Neuronal stem cell (in vitro differentiated cells): ENCODE data around the gene YBX2.

Source experiments
- DNase-seq: peaks from one replicate; pipeline ENCODE4 v3.0.0-alpha.2; 2013; ENCODE audit warnings: low spot score
- H2AFZ ChIP-seq: one replicate; pipeline ENCODE4 v1.6.1; 2013; ENCODE audit warnings: mild to moderate bottlenecking, low read length, inconsistent platforms
- H2AK5ac ChIP-seq: 2 replicates; pipeline ENCODE4 v1.6.1; 2013; ENCODE audit warnings: low read depth, mild to moderate bottlenecking, inconsistent platforms, low read length, moderate library complexity, mixed read lengths
- H2BK120ac ChIP-seq: 2 replicates; pipeline ENCODE4 v1.6.1; 2013; ENCODE audit warnings: low read depth, mild to moderate bottlenecking, inconsistent platforms, low read length, moderate library complexity, mixed read lengths
- H2BK12ac ChIP-seq: one replicate; pipeline ENCODE4 v1.6.1; 2013; ENCODE audit warnings: low read length, inconsistent platforms
- H2BK15ac ChIP-seq: 2 replicates; pipeline ENCODE4 v1.6.1; 2013; ENCODE audit warnings: mild to moderate bottlenecking, low read length, inconsistent platforms, mixed read lengths
- H2BK5ac ChIP-seq: one replicate; pipeline ENCODE4 v1.6.1; 2013; ENCODE audit warnings: inconsistent platforms, mild to moderate bottlenecking, low read length, moderate library complexity
- H3K14ac ChIP-seq: one replicate; pipeline ENCODE4 v1.6.1; 2013; ENCODE audit warnings: low read length, inconsistent platforms
- H3K18ac ChIP-seq: 2 replicates; pipeline ENCODE4 v1.6.1; 2013; ENCODE audit warnings: low read length, inconsistent platforms
- H3K23ac ChIP-seq: 2 replicates; pipeline ENCODE4 v1.6.1; 2013; ENCODE audit warnings: low read depth, mild to moderate bottlenecking, mixed read lengths, low read length, inconsistent platforms; ENCODE audit not compliant: poor library complexity
- H3K27ac ChIP-seq: replicated peaks from 3 replicates; pipeline ENCODE4 v1.5.1; 2013; ENCODE audit warnings: low read length, inconsistent platforms
- H3K27me3 ChIP-seq, 3 experiments: 2 replicates each; pipeline ENCODE4 v1.6.1; 2013; ENCODE audit warnings: low read length in 3 of 3, mild to moderate bottlenecking in 2 of 3, inconsistent platforms in 1 of 3, low read depth in 1 of 3, mixed read lengths in 1 of 3, moderate library complexity in 1 of 3; ENCODE audit not compliant: control insufficient read depth in 3 of 3, insufficient read depth in 3 of 3
- H3K36me3 ChIP-seq, 2 donors: replicated peaks in 1 of 2; 2 replicates each; pipeline ENCODE4 v1.6.1; 2013; ENCODE audit warnings: low read length in 2 of 2; ENCODE audit not compliant: control insufficient read depth in 2 of 2, insufficient read depth in 2 of 2
- H3K4ac ChIP-seq: 2 replicates; pipeline ENCODE4 v1.6.1; 2013; ENCODE audit warnings: inconsistent platforms, mild to moderate bottlenecking, low read length, moderate library complexity
- H3K4me1 ChIP-seq, 2 donors: 1 replicate in 1 of 2; 2 replicates in 1 of 2; pipeline ENCODE4 v1.6.1; 2013; ENCODE audit warnings: low read length in 2 of 2, low read depth in 1 of 2; ENCODE audit not compliant: control insufficient read depth in 2 of 2, insufficient read depth in 1 of 2
- H3K4me2 ChIP-seq: one replicate; pipeline ENCODE4 v1.6.1; 2013; ENCODE audit warnings: mild to moderate bottlenecking, low read length, inconsistent platforms; ENCODE audit not compliant: insufficient read depth, poor library complexity, severe bottlenecking
- H3K4me3 ChIP-seq, 2 donors: 2 replicates each; pipeline ENCODE4 v1.5.1; 2013; ENCODE audit warnings: low read length in 2 of 2, mild to moderate bottlenecking in 2 of 2, inconsistent platforms in 1 of 2, moderate library complexity in 1 of 2
- H3K79me1 ChIP-seq: one replicate; pipeline ENCODE4 v1.6.1; 2013; ENCODE audit warnings: low read depth, mild to moderate bottlenecking, inconsistent platforms, low read length, moderate library complexity
- H3K9ac ChIP-seq: one replicate; pipeline ENCODE4 v1.6.1; 2013; ENCODE audit warnings: mild to moderate bottlenecking, low read depth, low read length, inconsistent platforms; ENCODE audit not compliant: poor library complexity
- H3K9me3 ChIP-seq, 2 donors: replicated peaks in 1 of 2; 2 replicates each; pipeline versions ENCODE3 to v1.6.1; 2013; ENCODE audit warnings: low read length in 2 of 2, mild to moderate bottlenecking in 2 of 2, inconsistent platforms in 1 of 2, low read depth in 1 of 2, mixed read lengths in 1 of 2, moderate library complexity in 1 of 2; ENCODE audit not compliant: control insufficient read depth in 2 of 2, insufficient read depth in 1 of 2
- H4K8ac ChIP-seq: one replicate; pipeline ENCODE4 v1.6.1; 2013; ENCODE audit warnings: low read depth, mild to moderate bottlenecking, inconsistent platforms, low read length, moderate library complexity
- H4K91ac ChIP-seq: one replicate; pipeline ENCODE4 v1.6.1; 2013; ENCODE audit warnings: low read length, low read depth, mild to moderate bottlenecking, inconsistent platforms; ENCODE audit not compliant: poor library complexity
- WGBS, 2 donors: extraction: QIAGEN DNeasy Blood & Tissue Kit; methylation state at CpG; one replicate each; pipeline ENCODE4 v1.1.7; 2013; ENCODE audit warnings: missing lambda C conversion rate in 2 of 2, mixed read lengths in 1 of 2; ENCODE audit not compliant: insufficient read length in 2 of 2, insufficient replicate concordance in 1 of 2; ENCODE audit errors: extremely low coverage in 2 of 2; 5-methylcytosine and 5-hydroxymethylcytosine counted together

YBX2 gene

DNA sequence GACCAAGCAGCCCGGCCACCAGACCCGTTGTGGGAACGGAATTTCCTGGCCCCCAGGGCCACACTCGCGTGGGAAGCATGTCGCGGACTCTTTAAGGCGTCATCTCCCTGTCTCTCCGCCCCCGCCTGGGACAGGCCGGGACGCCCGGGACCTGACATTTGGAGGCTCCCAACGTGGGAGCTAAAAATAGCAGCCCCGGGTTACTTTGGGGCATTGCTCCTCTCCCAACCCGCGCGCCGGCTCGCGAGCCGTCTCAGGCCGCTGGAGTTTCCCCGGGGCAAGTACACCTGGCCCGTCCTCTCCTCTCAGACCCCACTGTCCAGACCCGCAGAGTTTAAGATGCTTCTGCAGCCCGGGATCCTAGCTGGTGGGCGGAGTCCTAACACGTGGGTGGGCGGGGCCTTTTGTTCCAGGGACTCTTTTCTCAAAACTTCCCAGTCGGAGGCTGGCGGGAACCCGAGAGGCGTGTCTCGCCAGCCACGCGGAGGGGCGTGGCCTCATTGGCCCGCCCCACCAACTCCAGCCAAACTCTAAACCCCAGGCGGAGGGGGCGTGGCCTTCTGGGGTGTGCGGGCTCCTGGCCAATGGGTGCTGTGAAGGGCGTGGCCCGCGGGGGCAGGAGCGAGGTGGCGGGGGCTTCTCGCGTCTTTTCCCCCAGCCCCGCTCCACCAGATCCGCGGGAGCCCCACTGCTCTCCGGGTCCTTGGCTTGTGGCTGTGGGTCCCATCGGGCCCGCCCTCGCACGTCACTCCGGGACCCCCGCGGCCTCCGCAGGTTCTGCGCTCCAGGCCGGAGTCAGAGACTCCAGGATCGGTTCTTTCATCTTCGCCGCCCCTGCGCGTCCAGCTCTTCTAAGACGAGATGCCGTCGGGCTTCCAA lies 13.1 kb downstream of the YBX2 start, which contains the start of gene SLC2A4:
Gene SLC2A4, plus strand, starts transcription at position 645 of the 879 bp plus-strand sequence. Its CDS starts 217 bp downstream, at position 862.
- H3K4me1 ChIP-seq = peaks cover 9 to 16% of the 10 kb centered on the region in 2 donors
- peak within 1 kb of the TSS; percentile 95 for H2BK15ac ChIP-seq
- DNase-seq = peak; percentile 99
- H4K91ac ChIP-seq = no peak within 1 kb of the TSS
- peaks cover 0 to 18% (median 9%) of the 10 kb centered on the region in 3 experiments for H3K27me3 ChIP-seq
- H3K4me2 ChIP-seq = peak within 1 kb of the TSS; percentile 94
- no peak within 1 kb of the TSS for H3K4ac ChIP-seq
- H3K79me1 ChIP-seq = peaks cover 3% of the 10 kb centered on the region
- H3K9me3 ChIP-seq = no peaks in the 10 kb centered on the region
- peak within 1 kb of the TSS; percentile 68 to 85 for H3K4me3 ChIP-seq
- peaks cover 2 to 7% of the 10 kb centered on the region in 2 donors for H3K36me3 ChIP-seq
- H4K8ac ChIP-seq = no peak within 1 kb of the TSS
- H2AK5ac ChIP-seq = peak within 1 kb of the TSS; percentile 35
- no peak within 1 kb of the TSS for H2BK120ac ChIP-seq
- H3K18ac ChIP-seq = peak within 1 kb of the TSS; percentile 93
- H2BK12ac ChIP-seq = peak within 1 kb of the TSS; percentile 65
- H2BK5ac ChIP-seq = peak within 1 kb of the TSS; percentile 62
- WGBS, 2 donors = no CpG with 5 or more reads among the region's 71 CpGs
- H2AFZ ChIP-seq = peak within 1 kb of the TSS; percentile 95
- peak within 1 kb of the TSS; percentile 6 for H3K23ac ChIP-seq
- H3K27ac ChIP-seq = peak within 1 kb of the TSS; percentile 41
- peak within 1 kb of the TSS; percentile 87 for H3K9ac ChIP-seq
- peak within 1 kb of the TSS; percentile 56 for H3K14ac ChIP-seq

DNA sequence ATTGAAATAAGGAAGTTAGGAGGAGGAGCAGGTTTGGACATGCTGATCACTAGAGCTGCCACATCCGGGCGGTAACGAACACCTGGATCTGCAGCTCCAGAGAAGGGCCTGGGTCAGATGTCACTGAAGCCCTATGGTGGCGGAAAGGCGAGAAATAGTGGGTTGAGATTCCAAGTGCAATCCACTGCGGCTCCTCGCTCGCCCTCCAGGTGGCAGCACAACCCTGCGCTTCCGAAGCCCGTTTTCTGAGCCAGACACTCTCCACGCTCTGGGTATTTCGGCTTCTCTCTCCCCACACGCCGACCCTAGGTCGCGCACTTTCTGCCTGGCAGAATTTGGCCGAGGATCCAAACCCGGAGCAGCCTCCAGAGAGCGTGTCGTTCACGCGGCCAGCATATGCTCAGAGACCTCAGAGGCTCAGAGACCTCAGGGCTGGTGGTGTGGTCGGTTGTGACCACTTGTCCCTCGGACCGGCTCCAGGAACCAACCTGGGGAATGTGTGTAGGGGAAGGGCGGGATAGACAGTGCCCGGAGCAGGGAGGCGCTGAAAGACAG lies 13.8 kb downstream of the YBX2 start:
- Histone ChIP-seq H2AK5ac (no peak overlapping the region), H4K91ac (no peak overlapping the region), H3K79me1 (peaks cover 3% of the 10 kb centered on the region), H3K9me3 (no peaks in the 10 kb centered on the region), H3K18ac (peak overlapping the region; percentile 83), H2BK12ac (no peak overlapping the region), H2BK5ac (no peak overlapping the region), H3K4me3 (peak overlapping the region; percentile 52 to 68), H3K27ac (no peak overlapping the region), H4K8ac (no peak overlapping the region), H3K23ac (peak overlapping the region; percentile 6), H2AFZ (peak overlapping the region; percentile 95), H3K4ac (no peak overlapping the region), H2BK120ac (no peak overlapping the region), H3K14ac (no peak overlapping the region), H3K36me3 (peaks cover 2% of the 10 kb centered on the region in 2 donors), H3K4me2 (peak overlapping the region; percentile 94), H3K4me1 (peaks cover 9 to 16% of the 10 kb centered on the region in 2 donors), H2BK15ac (no peak overlapping the region), H3K27me3 (peaks cover 0 to 18% (median 9%) of the 10 kb centered on the region in 3 experiments), H3K9ac (no peak overlapping the region)
- whole genome bisulfite sequencing, 2 donors = no CpG with 5 or more reads among the region's 29 CpGs
- DNase-seq = peak; percentile 91

DNA sequence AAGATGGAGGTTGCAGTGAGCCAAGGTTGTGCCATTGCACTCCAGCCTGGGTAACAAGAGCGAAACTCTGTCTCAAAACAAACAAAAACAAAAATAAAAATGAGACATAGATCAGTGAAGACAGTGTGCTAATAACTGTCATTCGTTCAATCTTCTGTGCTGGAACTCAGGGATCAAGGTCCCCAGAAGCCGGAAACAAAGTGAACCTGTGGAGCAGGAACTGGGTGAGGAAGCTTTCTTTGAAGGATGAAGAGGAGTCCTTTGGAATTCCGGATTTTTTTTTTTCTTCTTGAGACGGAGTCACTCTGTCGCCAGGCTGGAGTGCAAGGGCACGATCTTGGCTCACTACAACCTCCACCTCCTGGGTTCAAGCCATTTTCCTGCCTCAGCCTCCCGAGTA lies 15.0 kb downstream of the YBX2 start:
- no peak overlapping the region for H3K9ac ChIP-seq
- H3K14ac ChIP-seq = no peak overlapping the region
- peaks cover 0 to 18% (median 9%) of the 10 kb centered on the region in 3 experiments for H3K27me3 ChIP-seq
- no peak overlapping the region for H2AFZ ChIP-seq
- no peak overlapping the region for H2BK12ac ChIP-seq
- WGBS, 2 donors = no CpG with 5 or more reads among the region's 8 CpGs
- H3K23ac ChIP-seq = no peak overlapping the region
- H2BK120ac ChIP-seq = no peak overlapping the region
- no peak overlapping the region for H2BK5ac ChIP-seq
- no peak overlapping the region for H2AK5ac ChIP-seq
- H3K4me1 ChIP-seq = peaks cover 9 to 16% of the 10 kb centered on the region in 2 donors
- H3K4me2 ChIP-seq = no peak overlapping the region
- no peak overlapping the region for H4K8ac ChIP-seq
- H2BK15ac ChIP-seq = no peak overlapping the region
- no peak overlapping the region for H3K27ac ChIP-seq
- no peak for DNase-seq
- H3K18ac ChIP-seq = no peak overlapping the region
- peaks cover 3% of the 10 kb centered on the region for H3K79me1 ChIP-seq
- H3K36me3 ChIP-seq = no peaks in the 10 kb centered on the region
- H3K9me3 ChIP-seq = no peaks in the 10 kb centered on the region
- no peak overlapping the region for H4K91ac ChIP-seq
- no peak overlapping the region for H3K4ac ChIP-seq
- H3K4me3 ChIP-seq = no peak overlapping the region

DNA sequence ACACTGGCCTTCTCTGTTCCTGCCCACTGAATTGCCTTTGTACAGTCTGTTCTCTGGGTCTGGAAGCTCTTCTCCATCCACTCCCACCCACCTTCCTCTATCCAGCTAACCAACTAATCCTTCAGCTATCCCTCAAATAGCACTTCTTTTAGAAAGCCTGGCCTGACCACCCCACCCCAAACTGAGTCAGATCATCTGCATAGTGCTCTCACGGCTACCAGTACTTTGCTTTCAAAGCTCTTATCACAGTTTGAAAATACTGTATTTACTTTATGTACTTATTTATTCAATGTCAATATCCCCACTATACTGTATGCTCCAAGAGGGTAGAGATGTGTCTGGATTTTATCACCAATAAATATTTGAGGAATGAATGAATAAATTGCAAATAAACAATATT lies 27.7 kb downstream of the YBX2 start:
- DNase-seq = no peak
- peaks cover 12 to 32% (median 26%) of the 10 kb centered on the region in 3 experiments for H3K27me3 ChIP-seq
- H4K8ac ChIP-seq = no peak overlapping the region
- no peak overlapping the region for H4K91ac ChIP-seq
- H3K14ac ChIP-seq = no peak overlapping the region
- H3K27ac ChIP-seq = no peak overlapping the region
- H3K79me1 ChIP-seq = peaks cover under 1% of the 10 kb centered on the region
- no peak overlapping the region for H3K4ac ChIP-seq
- no peak overlapping the region for H3K4me2 ChIP-seq
- no peak overlapping the region for H3K9ac ChIP-seq
- no peak overlapping the region for H2BK15ac ChIP-seq
- no CpG with 5 or more reads among the region's 1 CpG for WGBS, 2 donors
- H3K9me3 ChIP-seq = peaks cover 0 to 1% of the 10 kb centered on the region in 2 donors
- no peak overlapping the region for H2AFZ ChIP-seq
- no peak overlapping the region for H2BK12ac ChIP-seq
- no peak overlapping the region for H2BK120ac ChIP-seq
- H3K4me1 ChIP-seq = peaks cover 7 to 11% of the 10 kb centered on the region in 2 donors
- H2AK5ac ChIP-seq = no peak overlapping the region
- no peaks in the 10 kb centered on the region for H3K36me3 ChIP-seq
- no peak overlapping the region for H3K18ac ChIP-seq
- H2BK5ac ChIP-seq = no peak overlapping the region
- no peak overlapping the region for H3K4me3 ChIP-seq
- no peak overlapping the region for H3K23ac ChIP-seq
